GM19193 (cell line): Measurements from ENCODE around the gene OR4B1.

Source experiments
- POLR2A ChIP-seq: IDR thresholded peaks from 4 replicates; pipeline ENCODE4 v1.6.1; 2011; ENCODE audit not compliant: insufficient read depth, insufficient read length; ENCODE audit errors: extremely low read depth

Gene OR4B1

GRCh38 chr11:48237727-48238126 lies 21.1 kb downstream of the OR4B1 start:
- TF ChIP-seq POLR2A = no peak

GRCh38 chr11:48242501-48242900 lies 25.9 kb downstream of the OR4B1 start:
- TF ChIP-seq POLR2A = no peak

DNA sequence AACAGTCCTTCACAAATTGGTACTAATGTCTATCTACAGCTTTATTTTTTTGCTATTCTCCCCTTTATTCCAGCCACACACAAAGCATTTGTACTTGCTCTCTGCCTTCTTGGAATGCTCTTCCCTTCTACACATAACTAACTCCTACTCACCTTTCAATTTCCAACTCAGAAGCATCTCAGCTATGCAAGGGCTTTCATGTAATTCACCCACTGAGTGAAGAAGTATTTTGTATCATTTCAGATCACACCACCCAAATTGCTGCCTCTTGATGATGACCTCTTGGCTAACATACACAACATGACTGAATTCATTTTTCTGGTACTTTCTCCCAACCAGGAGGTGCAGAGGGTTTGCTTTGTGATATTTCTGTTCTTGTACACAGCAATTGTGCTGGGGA lies 28.2 kb downstream of the OR4B1 start, which contains the start of gene OR4X2:
Gene OR4X2 (plus strand): TSS at position 301 of the 400 bp plus-strand sequence. CDS start 0 bp downstream, at position 301.
- TF ChIP-seq POLR2A = no peak

DNA sequence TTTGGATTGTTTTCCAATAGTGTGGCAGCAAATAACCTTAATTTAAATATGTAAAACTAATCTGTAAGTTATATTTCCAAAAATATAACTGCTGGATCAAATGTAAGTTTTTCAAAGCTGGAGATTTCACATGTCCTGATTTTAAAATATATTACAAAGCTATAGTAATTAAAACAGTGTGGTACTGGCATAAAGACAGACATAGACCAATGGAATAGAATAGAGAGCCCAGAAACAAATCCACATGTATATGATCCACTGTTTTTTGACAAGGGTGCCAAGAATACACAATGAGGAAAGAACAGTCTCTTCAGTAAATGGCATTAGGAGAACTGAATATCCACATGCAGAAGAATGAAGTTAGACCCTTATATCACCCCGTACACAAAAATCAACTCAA lies 32.3 kb downstream of the OR4B1 start:
- TF ChIP-seq POLR2A = no peak

DNA sequence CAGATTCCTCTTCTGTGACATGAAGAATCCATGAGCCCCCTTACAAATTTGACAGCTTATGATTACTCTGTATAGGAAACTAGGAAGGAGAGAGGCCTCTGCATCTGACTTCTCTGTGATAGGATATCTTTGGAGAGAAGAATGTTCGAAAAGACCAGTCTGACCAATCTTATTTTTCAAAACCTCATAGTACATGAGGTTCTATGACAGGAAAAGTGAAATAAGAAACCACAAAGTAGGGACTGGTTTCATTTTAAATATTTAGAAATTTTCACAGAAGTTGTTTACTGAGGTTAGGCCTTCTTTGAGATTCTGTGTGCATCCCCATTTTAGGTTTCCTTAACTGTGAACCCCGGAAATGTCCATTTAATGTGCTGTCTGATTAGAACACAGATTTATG lies 45.0 kb downstream of the OR4B1 start:
- no peak for TF ChIP-seq POLR2A

GRCh38 chr11:48263423-48263911 lies 46.9 kb downstream of the OR4B1 start, which contains the start of gene OR4X1:
OR4X1 (plus strand) TSS chr11:48263861; CDS start chr11:48263861, 0 bp downstream.
- TF ChIP-seq POLR2A = no peak
